HL-60/S4 treated with phorbol 12-myristate 13-acetate at 8.2 ng/mL for 4 days and 3 days (cell line): Measurements from ENCODE around the gene CPA1.

Experiments
- in situ Hi-C: fragments of 300-500 bp; cut with MboI; formaldehyde crosslinking; loops from 2 replicates; pipeline ENCODE4 v1.15.0; 2022; ENCODE audit warnings: low sequenced_read_pairs

CPA1 gene

DNA sequence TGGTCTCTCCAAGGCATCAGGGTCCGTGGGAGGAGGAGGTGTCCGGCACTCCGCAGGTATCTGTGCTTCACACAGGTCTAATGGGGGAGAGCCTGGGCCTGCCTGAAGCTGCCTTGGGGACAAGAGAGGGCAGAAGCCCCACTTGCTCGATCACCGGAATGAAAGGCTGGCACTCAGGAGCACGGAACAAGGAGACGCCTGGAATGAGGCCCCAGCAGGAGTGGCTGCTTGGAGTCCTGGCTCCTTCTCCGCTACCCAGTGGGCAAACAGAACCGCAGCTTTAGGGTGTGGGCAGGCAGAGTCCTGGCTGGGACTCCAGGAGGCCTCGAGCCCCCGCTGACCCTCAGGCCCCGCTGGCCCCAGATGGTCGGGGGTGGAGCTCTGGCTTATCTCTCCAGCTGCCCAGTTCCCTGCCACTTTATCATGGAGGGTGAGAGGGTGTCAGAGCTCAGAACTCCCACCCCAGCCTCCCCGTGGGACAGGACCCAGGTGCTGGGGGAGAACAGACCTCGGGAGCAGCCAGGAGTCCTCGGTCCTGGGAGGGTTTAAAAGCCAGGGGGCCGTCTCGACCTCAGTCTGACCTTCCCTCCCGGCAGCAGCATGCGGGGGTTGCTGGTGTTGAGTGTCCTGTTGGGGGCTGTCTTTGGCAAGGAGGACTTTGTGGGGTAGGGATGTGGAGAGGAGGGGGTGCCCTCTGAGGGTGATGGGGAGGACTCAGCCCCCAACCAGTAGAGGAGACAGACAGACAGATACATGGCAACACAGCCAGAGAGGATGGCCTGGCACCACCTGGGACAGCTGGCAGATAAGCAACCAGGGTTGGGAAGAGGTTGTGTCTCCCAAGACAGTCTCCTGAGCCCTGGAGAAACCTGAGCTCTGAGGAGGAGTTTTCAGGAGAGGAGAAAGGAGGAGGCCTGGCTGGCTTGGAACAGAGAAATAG is at the start of gene CPA1:
TSS of gene CPA1 (plus strand) at position 574 of the 940 bp plus-strand sequence. CDS start at position 601, 27 bp downstream.
- in situ Hi-C loops, result no loop called here

DNA sequence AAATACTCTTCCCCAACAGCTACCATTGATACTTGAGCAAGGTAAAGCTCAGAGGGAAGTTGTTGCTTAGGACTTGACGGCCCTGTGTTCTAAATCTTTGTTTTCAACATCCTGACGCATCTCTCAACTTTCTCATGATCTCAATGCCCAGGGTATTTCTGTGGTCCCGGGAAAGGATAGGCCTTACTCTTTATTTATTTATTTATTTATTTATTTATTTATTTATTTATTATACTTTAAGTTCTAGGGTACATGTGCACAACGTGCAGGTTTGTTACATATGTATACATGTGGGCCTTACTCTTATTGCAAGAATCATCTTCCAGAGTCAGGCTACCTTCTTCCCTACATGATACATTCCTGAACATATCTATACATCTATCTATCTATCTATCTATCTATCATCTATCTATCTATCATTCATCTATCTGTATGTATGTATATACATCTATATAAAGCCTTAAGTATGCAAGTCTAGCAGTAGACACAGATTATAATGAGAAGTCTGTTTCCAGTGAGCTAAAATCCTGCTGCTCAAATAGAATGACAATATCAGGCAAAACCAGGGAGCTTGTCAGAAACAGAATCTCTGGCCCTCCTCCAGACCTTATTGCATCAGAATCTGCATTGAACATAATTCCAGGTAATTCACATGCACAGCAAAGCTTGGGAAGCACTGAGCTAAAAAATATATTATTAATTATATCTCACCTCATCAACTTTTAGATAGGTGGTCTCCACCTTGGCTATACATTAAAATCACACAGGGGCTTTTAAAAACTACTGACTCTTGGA is 47.8 kb upstream of the CPA1 start:
- in situ Hi-C loops, result no loop called here

DNA sequence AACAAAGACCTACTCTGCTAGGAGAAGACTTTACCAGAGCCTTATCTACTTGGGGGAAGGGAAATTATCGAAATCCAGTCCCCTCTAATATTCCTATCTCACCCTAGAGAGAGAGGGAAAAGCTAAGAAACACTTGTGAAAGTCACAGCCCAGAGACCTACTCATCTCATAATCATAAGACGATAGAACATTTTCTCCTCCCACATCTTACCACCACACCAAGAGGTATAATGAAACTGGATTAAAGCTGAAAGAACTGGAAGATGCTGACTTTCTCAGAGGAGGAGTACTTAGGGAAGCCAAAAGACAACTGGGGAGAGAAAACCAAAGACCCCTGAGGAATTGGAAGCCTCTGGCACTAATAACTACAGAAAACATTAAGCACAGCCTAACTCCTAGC is 46.5 kb upstream of the CPA1 start:
- in situ Hi-C loops, result no loop called here

DNA sequence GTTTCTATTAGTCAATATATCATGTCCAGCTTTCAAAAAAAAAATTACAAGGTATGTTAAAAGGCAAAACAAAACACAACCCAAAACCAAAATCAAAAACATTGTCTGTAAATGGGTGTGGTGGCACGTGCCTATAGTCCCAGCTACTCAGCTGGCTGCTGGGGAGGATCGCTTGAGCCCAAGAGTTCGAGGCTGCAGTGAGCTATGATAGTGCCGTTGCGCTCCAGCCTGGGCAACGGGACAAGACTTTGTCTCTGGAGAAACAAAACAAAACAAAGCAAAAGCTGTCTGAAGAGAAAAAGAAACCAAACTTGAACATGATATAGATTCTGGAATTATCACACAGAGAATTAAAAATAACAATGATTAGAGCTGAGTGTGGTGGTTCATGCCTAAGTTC is 46.0 kb upstream of the CPA1 start:
- in situ Hi-C loops, result no loop called here

DNA sequence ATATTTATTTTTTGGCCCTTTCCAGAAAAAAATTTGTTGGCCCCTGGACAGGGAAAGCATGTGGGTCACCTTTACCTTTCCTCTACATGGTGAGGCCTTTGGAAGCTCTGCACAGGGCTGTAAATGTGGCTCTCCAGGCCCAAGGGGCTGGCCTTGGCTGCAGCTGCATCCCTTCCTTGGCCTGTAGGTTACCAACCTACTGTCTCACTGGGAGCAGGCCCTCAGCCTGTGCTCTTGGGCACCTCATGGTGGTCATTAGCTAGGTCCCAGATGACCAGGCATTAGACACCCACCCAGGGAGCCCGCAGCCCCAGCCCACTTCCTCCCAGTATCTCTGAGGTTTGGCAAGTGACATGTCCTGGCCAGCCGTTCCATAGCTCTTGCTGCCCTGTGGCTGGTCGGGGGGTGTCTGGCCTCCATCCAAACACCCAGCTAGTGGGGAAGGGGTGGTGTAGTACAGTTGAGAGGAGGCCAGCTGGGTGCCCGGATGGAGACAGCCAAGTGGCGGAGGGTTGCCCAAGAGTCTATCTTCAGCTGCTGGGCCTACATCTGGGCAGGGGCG is 42.8 kb upstream of the CPA1 start:
- in situ Hi-C loops, result no loop called here

DNA sequence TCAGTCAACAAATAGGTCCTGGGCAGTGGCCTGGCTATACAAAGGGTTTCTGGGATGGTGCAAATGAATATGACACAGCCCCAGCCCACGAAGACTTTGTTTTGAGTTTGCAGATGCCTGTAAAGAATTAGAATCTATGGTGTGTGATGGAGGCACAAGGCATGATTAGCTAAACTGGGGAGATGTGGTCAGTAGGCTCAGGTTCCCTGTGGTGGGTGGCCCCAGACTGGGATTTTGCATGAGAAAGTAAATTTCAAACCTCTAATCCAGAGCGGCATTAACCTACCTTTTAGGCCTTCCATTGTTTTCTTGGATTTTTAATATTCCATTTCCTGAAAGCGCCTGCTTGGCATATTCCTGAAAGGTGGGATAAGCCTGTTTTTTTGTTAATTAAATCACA is 42.1 kb upstream of the CPA1 start:
- in situ Hi-C loops, result no loop called here

DNA sequence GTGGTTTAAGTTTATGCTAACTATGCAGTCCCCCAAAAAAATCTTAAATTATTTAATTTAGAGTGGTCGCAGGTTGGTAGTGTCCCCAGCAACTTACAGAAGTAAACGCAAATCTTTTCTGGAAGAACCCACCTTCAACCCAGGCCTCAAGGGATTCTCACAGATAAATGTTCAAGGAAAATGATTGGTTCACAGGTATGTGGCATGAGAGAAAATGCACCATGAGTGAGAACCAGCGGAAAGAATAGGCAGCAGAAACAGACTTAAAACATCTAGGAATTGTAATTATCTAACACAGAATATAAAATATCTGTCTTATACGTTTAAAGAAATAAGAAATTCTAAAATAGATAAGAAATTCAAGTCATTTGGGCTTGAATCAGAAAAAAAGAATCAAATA is 38.4 kb upstream of the CPA1 start:
- in situ Hi-C loops, result no loop called here

DNA sequence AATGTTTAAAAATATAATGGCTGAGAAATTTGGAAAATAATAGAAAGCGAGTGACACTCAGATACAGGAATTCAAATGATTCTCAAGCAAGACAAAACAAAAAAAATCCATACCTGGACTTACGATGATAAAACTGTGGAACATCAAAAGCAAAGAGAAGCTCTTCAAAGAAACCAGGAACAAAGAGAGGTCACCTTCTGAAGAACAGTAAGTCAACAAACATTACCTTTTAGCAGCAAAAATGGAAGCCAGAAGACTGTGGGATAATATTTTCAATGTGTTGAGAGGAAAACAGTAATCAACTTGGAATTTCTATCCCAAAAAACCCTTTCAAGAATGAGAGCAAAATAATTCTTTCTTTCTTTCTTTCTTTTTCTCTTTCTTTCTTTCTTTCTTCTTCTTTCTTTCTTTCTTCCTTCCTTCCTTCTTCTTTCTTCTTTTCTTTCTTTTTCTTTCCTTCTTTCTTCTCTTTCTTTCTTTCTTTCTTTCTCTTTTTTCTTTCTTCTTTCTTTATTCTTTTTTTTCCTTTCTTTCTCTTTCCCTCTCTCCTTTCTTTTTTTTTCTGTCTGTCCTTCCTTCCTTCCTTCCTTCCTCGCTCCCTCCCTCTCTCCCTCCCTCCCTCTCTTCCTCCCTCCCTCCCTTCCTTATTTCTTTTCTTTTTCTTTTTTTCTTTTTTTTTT is 37.5 kb upstream of the CPA1 start:
- in situ Hi-C loops, result no loop called here

DNA sequence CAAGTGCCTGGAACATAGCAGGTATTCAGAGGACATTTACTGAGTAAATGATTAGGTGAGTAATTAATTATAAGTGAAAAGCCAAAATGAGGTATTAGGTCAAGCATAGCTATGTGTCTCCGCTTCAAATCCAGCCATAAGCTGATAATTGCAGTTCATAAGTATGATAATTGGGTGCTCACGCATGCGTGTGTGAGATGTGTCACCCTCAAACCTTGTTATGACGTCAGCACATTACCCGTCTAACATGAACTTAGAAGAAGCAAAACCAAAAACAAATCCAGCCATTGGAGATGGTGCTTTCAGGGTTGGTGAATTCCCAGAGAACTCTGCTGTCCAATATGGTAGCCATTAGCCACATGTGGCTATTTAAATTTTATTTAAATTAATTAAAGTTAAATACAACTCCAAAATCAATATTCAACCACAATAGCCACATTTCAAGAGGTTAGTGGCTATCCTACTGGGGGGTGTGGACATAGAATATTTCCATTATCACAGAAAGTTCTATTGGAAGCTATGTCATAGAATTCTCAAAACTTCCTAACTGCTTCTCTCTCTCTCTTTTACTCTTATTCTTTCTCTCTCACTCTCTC is 35.9 kb upstream of the CPA1 start, which contains the start of gene CPA5:
TSS of gene CPA5 (plus strand) at position 546 of the 596 bp plus-strand sequence. CDS start 1,670 bp downstream, outside the sequence.
- in situ Hi-C loops, result no loop called here

DNA sequence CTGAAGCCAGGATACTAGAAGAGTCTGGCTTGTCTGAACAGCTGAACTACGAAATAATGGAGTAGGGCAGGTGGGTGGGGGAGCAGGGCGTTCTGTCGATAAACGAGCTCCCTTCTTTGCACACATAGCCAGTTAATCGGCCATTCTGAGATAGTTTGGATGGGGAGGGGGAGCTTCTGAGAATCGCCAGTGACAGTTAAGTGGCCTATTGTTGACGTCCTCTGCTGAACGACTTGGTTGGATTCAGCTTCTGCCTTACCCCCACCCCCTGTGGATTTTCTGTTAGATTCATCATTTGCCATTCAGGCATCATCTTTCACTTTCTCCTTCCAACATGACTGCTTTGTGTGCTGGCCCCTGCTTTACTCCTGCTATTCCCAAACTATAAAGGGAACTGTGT is 35.2 kb upstream of the CPA1 start:
- in situ Hi-C loops, result no loop called here

DNA sequence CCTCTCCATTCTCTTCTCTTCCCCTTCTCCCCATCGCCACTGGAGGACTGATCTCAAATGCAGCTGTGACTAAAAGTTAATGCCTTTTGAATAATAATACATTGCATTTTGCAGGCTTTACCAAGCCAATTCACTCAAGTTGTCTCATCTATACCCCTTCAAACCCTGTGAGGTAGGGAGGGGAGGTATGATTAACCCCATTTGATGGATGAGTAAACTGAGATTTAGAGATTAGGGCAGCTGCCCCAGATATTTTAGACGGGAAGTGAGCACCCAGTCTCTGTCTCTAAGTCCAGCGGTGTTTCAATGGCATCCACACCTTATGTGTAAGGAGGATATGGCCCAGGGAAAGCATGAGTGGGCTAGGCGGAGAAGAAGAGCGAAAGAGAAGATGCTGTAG is 34.6 kb upstream of the CPA1 start:
- in situ Hi-C loops, result no loop called here

DNA sequence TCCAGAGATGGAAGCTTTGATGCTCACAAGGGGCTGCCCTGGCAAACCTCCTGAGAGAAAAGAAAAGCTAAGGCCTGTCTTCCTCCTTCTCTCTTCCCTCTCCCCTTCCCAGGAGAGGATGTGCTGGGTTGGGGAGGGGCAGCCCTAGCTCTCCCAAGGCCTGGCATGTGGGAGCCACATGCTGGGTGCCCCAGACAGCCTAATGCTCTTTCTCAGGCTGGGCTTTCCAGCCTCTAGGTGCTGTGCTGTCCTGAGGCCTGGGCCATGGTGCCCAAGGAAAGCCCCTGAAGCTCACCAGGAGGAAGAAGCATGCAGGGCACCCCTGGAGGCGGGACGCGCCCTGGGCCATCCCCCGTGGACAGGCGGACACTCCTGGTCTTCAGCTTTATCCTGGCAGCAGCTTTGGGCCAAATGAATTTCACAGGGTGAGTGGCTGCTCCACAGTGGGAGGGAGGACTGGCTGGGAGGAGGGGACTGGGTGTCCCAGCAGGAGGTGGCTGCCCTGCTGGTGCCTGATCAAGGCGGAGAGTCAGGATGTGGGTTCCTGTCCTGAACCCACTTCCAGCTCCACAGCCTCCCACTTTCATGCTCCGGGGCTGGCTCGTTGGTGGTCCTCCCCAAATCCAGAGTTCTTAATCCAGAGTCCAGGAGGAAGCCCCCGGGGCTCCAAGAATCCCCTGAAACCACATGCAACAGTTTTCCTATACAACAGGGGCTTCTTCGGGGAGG is 34.0 kb upstream of the CPA1 start:
- in situ Hi-C loops, result no loop called here

DNA sequence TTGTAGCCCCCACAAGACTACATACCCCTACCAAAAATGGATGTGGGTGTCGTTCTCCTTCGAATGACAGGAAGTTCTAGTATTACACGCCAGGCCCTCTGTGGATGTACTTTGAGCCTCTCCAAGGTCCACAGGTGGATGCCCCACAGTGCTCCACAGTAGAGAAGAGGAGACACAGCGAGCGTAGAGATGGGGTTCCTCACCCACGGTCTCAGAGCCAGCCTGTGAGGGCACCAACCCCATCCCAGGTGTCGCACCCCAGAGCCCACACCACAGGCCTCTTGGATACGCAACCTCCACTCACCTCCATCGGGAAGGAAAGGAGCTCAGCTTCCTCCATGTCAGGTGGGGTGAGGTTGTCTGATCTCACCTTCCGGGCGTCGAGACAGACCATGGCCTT is 33.4 kb upstream of the CPA1 start:
- in situ Hi-C loops, result no loop called here

DNA sequence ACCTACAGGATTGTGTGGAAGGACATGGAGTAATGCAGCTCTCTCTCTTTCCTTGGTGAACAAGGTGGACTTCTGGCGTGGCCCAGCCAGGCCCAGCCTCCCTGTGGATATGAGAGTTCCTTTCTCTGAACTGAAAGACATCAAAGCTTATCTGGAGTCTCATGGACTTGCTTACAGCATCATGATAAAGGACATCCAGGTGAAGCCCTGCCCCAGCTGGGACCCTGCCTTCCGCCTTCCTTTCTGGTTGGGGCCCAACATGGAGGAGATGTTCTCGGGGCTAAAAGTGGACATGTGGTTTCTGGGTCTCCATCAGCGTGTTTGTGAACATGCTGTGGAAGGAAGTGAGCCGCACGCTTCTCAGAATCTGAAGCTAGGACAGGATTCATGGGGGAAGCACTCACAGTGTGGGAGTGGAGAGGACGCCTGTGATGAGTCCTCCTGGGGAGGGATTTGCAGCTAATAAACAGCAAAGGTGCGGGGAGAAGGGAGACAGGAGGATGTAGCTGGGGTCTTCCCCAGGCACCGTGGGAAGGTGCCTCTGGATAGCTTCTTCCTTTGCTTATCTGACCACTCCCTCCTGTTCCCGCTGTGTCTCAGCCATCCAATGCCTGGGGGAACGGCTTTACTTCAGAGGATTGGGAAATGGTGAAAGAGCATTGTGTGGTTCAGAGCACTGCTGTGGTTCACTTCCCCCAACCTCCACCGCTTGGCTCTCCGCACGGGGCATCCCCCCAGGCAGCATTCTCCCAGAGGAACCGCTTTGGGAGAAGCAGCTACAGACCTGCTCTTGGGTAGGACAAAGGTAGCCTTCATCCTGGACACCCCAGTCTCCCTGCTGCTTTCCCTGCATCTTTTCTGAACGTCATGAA is 30.1 kb upstream of the CPA1 start:
- in situ Hi-C loops, result no loop called here

DNA sequence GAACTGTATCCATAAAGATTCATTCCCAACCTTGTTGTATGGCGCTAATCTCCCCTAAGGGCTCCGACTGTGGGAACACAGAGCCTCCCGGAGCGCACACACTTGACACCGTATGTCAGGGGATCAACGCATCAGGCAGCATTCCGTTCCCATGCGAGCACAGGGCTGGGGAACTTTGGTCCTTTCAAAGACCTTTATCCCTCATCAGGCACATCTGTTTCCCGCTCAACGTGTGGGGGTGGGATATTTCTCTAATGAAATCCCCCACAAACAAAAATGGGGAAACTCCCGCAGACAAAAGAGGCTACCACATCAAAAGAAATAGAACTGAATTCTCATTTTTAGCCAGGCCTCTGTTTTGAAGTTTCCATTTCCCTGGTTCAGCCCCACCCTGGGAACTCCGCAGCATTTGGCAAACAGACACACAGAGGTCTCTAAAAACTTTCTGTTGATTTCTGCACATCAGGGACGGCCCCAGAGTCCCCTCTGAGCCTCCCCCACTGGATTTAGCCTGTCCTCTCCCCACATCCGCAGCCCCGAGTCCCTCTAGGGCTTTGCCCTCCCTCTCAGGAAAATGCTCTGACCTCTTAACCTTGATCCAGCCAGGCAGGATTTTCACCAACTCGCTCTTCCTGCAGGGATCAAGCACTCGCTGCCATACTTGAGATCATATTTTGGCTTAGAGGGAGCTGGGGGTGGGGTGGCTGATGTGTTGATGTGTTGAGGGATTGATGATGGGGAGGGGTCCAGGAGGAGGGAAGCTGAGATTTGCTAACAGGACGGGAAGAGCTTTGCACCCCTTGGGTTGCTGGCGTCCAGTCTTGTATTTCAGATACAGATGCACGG is 29.1 kb upstream of the CPA1 start:
- in situ Hi-C loops, result no loop called here

DNA sequence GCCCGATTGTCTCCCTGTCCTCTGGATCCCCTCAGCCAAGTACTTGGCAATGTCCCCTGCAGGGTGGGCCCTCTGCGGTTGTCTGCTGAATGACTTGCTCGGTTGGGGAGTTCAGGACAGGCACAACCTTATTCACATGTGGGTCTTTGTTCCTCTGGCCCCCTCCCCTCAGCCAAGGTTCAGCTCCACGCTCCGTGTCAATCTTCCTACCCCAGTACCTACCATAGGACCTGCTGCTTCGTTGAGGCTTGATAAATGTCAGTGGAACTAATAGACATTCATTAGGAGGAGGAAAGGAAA is 28.6 kb upstream of the CPA1 start:
- in situ Hi-C loops, result no loop called here

DNA sequence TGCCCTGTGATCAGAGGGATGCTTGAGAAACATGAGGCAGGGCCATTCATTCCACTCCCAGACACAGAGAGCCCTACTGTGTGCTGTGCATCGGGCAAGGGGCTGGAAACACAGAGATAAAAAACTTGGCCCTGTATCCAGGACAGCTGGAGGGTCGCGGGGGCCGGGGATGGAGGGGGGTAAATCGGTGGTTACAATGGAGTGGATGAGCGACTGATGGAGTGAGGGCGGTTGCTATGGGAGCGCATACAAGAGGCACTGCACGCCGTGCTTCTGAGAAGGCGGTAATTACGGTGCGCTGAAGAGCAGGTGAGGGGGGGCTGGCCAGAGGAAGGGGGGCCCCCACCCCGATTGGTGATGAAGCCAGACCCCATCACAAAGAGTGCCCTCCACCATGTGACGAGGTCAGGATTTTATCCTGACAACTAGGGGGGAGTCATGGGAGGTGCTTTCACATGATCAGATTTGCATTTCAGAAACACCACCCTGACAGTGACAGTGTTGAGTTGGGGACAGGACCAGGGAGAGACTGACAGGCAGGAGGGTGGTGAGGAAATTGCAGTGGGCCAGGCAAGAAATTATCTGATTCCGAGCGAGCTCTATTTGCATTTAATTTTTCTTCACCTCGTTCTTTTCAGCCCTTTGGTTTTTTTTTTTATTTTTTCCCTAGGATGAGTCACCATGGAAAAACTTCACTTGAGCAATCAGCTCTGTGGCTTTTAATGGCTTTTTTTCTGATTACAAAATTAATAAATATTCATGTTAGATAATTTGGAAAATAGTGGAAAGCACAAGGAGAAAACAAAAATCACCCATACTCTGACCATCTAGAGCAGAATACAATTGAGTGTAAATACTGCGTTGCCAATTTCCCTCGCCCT is 27.9 kb upstream of the CPA1 start:
- in situ Hi-C loops, result no loop called here
